HG03108 (cell line): ENCODE data around the gene CANT1.
"Not testable (repeated sequence)": the region's sequence is repeated elsewhere in the genome, so short reads cannot be mapped to it uniquely, and the experiment has no call there.

ENCODE experiments used
- ATAC-seq: cut with Tn5 transposase; IDR thresholded peaks from one replicate; pipeline ENCODE4 v1.9.1; 2021; ENCODE audit warnings: moderate library complexity; ENCODE audit not compliant: unreplicated experiment

CANT1 gene

DNA sequence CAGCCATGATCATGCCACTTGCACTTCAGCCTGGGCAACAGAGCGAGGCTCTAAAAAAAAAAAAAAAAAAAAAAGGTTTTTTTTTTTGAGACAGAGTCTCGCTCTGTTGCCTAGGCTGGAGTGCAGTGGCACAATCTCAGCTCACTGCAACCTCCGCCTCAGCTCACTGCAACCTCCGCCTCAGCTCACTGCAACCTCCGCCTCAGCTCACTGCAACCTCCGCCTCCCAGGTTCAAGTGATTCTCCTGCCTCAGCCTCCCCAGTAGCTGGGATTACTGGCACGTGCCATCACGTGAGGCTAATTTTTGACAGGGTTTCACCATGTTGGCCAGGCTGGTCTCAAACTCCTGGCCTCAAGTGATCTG is 46.6 kb downstream of the CANT1 start:
- not testable (repeated sequence) for ATAC-seq

DNA sequence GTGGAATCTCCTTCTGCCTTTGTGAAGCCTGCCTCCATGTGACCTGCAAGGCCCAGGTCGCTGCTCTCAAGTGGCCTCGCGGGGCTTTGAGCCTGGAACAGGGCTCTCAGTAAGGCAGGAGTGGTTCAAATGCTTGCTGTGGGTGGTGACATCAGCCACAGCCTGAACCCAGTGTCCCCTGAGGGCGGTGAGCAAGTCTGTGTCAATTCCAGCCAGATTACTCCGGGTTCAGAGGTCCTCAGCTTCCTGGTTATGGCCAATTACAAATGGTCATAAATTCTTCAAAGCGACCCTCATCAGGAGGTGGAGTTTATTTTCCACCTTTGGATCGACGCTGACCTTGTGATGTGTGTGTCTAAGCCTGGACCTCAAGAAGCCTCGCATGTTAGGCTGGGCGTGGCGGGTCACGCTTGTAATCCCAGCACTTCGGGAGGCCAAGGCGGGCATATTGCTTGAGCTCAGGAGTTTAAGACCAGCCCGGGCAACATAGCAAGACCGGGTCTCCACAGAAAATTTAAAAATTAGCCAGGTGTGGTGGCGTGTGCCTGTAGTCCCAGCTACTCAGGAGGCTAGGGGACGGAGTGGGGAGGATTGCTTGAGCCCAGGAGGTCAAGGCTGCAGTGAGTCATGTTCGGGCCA is 47.1 kb downstream of the CANT1 start:
- ATAC-seq = no peak

- ATAC-seq = no peak
Observed at GRCh38 chr17:78961571-78961970, 48.0 kb downstream of the CANT1 start.

DNA sequence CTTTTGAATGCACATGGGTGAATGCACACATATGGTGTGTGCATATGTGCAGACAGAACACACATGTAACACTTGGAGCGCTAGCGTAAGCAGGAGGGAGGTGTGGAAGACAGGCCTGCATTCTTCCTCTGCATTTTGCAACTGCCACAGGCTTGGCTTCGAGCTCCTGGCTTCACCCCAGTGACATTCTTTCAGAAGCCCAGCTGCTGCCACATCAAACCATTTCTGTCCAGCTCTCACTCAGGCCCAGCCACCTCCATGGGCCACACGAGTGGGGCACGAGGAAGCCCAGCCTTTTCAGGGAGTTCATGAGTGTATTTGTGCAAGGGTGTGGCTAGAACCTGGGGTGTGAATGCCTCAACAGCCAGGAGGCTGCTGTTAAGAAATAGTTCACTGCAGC is 48.6 kb downstream of the CANT1 start:
- no peak for ATAC-seq

- no peak for ATAC-seq
Observed at GRCh38 chr17:78959803-78960202, 49.8 kb downstream of the CANT1 start.

DNA sequence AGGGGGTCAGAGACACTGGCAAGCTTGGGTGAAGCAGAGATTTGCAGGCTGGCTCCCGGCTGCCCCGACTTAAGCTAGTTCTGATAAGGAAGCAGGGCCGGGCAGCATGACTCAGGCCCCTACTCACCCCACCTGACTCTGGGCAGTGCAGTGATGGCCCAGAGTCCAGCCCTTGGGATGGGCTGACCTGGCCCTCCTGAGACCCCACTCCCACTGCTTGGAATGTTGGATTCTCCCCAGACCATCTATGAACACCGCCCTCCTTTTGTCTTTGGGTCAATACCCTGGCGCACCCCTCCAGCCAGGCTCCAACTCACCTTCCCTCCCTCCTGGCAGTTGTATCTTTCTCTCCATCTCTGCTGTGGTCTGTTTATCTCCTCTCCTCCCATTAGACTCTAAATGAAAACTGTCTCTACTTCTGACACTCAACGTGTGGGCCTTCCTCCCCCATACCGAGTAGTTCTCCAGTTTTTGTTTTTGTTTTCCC is 50.9 kb downstream of the CANT1 start:
- ATAC-seq = no peak

- no peak for ATAC-seq
Observed at GRCh38 chr17:78957128-78957527, 52.4 kb downstream of the CANT1 start.

DNA sequence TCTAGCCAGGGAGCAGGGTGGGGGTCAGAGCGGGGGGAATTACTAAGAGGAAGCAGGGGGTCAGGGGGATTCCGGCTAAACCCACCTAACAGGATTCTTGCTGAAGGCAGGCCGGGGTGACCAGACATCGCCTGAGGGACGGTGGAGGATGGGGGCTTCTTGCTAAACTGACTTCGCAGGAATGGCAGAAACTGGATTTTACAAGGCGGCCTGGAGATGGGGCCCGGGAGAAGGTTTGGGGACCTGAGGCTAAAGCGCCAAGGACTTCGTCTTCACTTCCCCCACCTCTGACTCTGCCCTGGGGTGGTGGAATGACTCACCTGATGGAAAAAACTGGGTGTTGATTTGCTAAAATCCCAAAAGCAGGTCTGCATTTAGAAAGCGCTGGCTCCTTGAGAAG is 53.3 kb downstream of the CANT1 start:
- no peak for ATAC-seq

- no peak for ATAC-seq
Observed at GRCh38 chr17:78954684-78955083, 54.9 kb downstream of the CANT1 start.

DNA sequence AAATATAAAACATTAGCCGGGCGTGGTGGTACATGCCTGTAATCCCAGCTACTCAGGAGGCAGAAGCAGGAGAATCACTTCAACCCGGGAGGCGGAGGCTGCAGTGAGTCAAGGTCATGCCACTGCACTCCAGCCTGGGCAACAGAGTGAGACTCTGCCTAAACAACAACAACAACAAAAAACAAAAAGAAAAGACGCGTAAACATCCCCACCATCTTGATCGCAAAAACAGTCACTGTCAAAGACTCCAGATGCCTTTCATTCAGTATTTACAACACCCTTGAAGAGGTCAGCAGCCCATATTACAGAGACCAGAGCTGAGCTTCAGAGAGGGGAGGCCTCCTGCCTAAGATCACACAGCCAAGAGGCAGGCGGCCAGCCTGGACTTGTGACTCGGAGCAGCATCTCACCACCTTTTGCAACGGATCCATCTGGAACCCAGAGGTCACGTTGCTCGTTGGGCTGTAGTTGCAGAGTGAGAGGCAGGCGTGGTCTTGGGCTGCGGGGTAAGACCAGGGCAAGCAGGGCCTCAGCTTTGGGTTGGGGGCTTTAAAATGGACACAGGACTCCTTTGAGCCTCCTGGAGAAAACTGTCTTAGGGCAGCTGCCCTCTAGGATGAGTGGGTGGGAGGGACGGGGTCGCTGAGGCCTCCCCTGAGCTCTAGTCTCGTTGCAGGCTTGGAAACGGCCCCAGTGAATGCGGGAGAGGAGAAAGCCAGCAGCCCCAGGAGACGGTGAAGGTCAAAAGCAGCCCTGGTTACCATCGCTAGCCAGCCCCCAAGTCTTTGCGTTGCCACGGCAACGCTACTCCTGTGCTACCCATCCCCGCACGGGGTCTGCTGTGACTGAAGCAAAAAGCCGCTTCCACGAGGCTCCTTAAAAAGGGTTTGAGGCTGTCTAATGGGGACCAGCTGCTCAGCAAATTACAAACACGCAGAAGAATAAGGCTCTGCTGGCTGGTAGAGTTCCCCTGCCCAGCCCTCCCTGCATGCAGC is 55.9 kb downstream of the CANT1 start:
- no peak for ATAC-seq

DNA sequence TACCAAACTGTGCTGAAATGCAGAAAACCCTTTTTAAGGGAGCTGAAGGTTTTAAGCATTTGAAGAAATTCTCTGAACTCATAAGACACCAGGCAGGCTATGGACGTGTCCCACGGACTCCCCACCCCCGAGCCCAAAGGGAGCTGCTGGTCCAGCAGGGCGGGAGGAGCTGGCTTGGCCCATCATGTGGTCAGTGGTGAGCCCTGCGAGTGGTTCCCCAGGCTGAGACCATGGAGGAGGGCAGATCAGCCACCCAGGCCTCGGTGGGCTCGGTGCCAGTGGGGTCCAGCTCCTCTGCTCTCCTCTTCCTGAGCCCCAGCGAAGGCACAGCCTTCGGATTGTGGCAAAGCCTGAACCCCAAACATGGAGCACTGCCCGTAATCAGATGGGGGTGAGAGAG is 56.9 kb downstream of the CANT1 start:
- no peak for ATAC-seq

DNA sequence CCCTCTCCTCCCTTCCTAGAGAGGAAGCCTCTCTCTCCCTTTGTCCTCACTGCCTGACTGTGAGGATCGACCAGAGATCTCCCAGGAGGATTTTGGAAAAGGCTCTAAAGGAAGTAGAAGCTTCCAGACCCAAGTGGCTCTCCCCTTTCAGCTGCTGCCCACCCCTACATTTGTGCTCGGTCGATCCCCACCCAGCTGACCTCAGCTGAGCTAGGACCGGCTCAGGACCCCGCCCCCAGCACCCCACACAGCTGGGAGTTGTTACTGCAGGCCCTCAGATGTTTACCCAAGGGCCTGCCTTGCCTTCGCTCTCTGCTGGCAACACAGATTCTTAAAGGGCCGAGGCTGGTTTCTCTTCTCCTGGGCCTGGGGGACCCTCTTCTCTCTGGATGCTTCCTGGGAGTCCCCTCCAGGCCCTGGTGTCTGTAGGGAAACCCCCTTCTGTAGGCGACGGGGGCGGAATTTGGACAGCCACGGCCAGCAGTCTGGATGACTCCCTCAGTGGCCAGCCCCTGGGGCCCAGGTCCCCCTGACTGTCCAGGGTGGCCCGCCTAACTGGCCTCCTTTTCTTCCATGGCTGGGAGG is 57.5 kb downstream of the CANT1 start:
- no peak for ATAC-seq

DNA sequence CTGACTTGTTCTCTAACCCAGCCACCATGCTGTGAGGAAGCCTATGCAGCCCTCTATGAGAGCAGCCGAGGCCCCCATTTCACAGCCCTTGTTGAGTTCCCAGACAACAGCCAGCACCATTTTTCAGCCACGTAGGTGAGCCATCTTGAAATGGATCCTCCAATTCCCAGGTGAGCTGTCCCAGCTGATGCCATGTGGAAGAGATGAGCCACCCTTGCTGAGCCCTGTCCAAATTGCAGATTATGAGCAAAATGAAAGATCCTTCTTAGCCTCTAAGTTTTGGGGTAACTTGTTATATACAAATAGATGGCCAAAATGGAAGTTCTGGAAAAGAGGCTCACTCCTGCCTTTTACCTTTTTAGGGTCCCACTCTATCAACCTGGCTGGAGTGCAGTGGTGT is 58.7 kb downstream of the CANT1 start:
- ATAC-seq = no peak

GRCh38 chr17:78947235-78948149 is 62.1 kb downstream of the CANT1 start:
- no peak for ATAC-seq

DNA sequence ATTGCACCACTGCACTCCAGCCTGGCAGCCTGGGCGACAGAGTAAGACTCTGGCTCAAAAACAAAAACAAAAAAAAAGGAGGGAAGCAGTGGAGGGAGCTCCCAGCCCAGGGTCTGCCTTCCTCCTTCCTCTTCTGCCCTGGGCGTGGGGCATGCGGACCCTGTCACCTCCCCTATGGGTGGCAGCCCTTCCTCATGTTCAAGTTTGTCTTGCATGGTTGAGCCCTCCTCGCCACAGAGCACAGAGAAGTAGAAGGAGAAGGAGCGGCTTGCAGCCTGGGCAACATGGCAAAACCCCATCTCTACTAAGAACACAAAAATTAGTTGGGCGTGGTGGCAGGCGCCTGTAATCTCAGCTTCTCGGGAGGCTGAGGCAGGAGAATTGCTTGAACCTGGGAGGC is 62.9 kb downstream of the CANT1 start:
- no peak for ATAC-seq

GRCh38 chr17:78946131-78946530 is 63.4 kb downstream of the CANT1 start:
- no peak for ATAC-seq

GRCh38 chr17:78945455-78945854 is 64.1 kb downstream of the CANT1 start:
- ATAC-seq = not testable (repeated sequence)

DNA sequence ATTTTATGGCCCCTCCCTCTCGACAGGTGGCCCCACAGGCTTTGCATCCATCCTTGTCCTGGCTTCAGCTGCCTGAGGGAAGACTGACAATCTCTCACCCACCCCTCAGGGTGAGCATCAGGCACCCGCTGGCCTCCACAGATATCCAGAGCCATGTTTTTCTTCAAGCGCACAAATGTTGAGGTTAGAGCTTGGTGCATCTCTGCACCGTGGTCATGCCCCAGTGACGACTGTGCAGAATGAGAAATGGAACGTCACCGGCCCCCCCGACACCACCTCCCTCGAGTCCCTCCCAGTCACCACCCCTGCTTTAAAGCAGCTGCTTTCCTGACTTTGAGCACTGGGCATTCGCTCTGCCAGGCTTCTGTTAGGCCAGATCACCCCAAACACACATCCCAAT is 64.6 kb downstream of the CANT1 start:
- ATAC-seq = no peak

DNA sequence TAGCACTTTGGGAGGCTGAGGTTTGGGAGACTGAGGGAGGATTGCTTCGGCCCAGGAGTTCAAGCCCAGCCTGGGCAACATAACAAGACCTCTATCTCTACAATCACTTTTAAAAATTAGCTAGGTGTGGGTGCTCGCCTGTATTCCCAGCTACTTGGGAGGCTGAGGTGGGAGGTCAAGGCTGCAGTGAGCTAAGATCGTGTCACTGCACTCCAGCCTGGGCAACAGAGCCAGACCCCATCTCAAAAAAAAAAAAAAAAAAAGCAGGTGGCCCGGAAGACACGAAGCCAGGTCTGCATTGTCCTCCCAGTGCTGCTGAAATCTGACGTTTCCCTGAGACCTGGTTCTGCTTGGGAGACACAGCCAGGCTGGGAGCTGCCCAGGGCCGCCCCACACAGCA is 65.5 kb downstream of the CANT1 start:
- ATAC-seq = no peak
